ENCODE measurements around the gene SCCPDH.

DNA sequence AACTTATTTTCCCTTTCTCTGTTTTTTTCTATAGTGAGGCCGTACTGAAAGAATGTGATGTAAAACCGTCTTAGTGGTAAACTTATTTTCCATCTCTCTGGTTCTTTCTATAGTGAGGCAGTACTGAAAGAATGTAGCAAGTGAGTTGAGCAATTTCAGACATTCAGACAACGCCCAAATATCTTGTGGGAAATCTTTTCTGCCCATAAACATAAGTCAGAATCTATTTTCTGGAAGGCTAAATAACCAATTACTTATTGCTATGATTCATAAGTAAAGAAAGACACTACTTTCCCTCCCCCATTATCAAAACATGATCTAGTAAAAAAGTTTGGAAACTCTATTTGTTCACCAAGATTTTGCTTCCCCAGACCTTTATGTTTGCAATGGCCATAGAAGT lies 18.8 kb upstream of the SCCPDH start:
- TF ChIP-seq, protein P1, sequence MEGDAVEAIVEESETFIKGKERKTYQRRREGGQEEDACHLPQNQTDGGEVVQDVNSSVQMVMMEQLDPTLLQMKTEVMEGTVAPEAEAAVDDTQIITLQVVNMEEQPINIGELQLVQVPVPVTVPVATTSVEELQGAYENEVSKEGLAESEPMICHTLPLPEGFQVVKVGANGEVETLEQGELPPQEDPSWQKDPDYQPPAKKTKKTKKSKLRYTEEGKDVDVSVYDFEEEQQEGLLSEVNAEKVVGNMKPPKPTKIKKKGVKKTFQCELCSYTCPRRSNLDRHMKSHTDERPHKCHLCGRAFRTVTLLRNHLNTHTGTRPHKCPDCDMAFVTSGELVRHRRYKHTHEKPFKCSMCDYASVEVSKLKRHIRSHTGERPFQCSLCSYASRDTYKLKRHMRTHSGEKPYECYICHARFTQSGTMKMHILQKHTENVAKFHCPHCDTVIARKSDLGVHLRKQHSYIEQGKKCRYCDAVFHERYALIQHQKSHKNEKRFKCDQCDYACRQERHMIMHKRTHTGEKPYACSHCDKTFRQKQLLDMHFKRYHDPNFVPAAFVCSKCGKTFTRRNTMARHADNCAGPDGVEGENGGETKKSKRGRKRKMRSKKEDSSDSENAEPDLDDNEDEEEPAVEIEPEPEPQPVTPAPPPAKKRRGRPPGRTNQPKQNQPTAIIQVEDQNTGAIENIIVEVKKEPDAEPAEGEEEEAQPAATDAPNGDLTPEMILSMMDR (conservative IDR thresholded peaks at IDR 0.05 in 1 of 2, IDR thresholded peaks at IDR 0.05 in 1 of 2; ENCODE audit: low read depth in 1 of 2, low read length in 2 of 2) = no peak
- no peak for TF ChIP-seq EZH2 (IDR thresholded peaks at IDR 0.05; ENCODE audit: low read length, missing control alignments)

All from fibroblast of lung (primary cell).